Measurements from ENCODE around the gene CFAP46. TPM values are rescaled to one million over a fixed set of nuclear protein-coding genes. Genes with fewer than 3 reads are reported as not detected.

The CFAP46 gene
- total and polyA plus RNA-seq, 4 donors, result 3.1 to 18.8 (median 7.1) TPM

DNA sequence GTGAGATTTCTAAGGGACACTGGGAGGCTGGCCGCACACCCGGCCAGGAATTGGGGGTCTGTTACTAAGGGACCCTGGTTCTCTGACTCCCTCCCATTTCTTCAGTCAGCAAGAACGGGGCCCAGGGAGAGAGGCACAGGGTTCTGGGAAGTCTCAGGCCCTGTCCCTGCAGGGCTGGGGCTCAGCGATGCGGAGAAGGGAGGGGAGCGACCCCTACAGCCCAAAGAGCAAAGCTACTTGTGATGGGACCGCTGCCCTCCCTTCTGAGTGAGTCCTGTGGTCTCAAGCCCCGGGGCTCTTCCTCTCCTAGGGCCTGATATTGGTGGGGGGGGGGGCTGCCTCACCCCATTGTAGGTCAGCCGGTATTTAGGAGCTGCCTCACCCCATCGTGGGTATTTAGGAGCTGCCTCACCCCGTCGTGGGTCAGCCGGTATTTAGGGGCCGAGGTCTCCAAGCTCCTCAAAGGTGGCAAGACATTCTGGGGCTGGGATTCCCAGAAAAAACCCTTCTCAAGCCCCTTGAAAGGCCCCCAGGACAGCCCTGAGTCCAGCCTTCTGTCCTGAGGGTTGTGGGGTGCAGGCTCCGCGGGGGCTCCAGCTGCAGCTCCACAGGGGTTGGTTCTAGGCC, 139.6 kb downstream of the CFAP46 start:
- Histone ChIP-seq H3K27ac (ENCODE audit: low read depth in 1 of 2, low read length in 1 of 2) (no peak overlapping the region), H3K9me3 (ENCODE audit: control insufficient read depth in 4 of 4, insufficient read depth in 3 of 4, low read length in 3 of 4) (peaks cover 0 to 7% (median 1%) of the 10 kb centered on the region in 4 donors), H3K4me3 (no peak overlapping the region), H3K36me3 (ENCODE audit: control insufficient read depth in 4 of 4, insufficient read depth in 4 of 4, low read length in 4 of 4) (no peaks in the 10 kb centered on the region), H3K4me1 (ENCODE audit: control insufficient read depth in 5 of 5, insufficient read depth in 5 of 5, low read length in 5 of 5) (peaks cover 0 to 5% (median 0%) of the 10 kb centered on the region in 5 donors), H3K9ac (ENCODE audit: insufficient read depth in 1 of 2, low read length in 2 of 2) (no peak overlapping the region), H3K27me3 (ENCODE audit: control insufficient read depth in 3 of 3, insufficient read depth in 3 of 3, low read length in 2 of 3) (peaks cover 0 to 5% (median 5%) of the 10 kb centered on the region in 3 donors)
- no peak for DNase-seq
- 76 to 84% methylated on average over 16 of the region's 16 CpGs for WGBS, 2 donors
- no peak for ATAC-seq (ENCODE audit: insufficient read depth, low FRiP score)
- TF ChIP-seq, protein P1, sequence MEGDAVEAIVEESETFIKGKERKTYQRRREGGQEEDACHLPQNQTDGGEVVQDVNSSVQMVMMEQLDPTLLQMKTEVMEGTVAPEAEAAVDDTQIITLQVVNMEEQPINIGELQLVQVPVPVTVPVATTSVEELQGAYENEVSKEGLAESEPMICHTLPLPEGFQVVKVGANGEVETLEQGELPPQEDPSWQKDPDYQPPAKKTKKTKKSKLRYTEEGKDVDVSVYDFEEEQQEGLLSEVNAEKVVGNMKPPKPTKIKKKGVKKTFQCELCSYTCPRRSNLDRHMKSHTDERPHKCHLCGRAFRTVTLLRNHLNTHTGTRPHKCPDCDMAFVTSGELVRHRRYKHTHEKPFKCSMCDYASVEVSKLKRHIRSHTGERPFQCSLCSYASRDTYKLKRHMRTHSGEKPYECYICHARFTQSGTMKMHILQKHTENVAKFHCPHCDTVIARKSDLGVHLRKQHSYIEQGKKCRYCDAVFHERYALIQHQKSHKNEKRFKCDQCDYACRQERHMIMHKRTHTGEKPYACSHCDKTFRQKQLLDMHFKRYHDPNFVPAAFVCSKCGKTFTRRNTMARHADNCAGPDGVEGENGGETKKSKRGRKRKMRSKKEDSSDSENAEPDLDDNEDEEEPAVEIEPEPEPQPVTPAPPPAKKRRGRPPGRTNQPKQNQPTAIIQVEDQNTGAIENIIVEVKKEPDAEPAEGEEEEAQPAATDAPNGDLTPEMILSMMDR (IDR thresholded peaks at IDR 0.05; ENCODE audit: control extremely low read depth, extremely low read depth), result no peak

DNA sequence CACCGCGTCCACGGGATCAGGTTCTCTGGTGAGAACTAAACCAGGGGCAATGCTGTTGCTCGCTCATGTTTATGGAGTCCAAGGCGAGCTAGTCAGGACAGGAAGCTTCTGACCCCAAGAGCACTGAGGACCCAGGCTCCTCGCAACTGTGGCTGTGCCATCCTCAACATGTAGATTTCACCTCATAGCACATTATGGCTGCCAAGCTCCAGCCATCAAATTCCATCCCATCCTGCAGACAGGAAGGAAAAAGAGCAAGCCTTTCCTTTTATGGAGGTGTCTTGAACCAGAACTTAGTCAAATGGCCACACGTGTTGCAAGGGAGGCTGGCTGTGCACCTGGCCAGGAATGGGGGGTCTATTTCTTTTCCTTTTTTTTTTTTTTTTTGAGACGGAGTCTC, 140.3 kb downstream of the CFAP46 start:
- ATAC-seq (ENCODE audit: insufficient read depth, low FRiP score) (no peak), DNase-seq (no peak)
- Histone ChIP-seq H3K4me1 (ENCODE audit: control insufficient read depth in 5 of 5, insufficient read depth in 5 of 5, low read length in 5 of 5) (peaks cover 0 to 5% (median 0%) of the 10 kb centered on the region in 5 donors), H3K4me3 (no peak overlapping the region), H3K27me3 (ENCODE audit: control insufficient read depth in 3 of 3, insufficient read depth in 3 of 3, low read length in 2 of 3) (peaks cover 0 to 10% (median 5%) of the 10 kb centered on the region in 3 donors), H3K36me3 (ENCODE audit: control insufficient read depth in 4 of 4, insufficient read depth in 4 of 4, low read length in 4 of 4) (no peaks in the 10 kb centered on the region), H3K9ac (ENCODE audit: insufficient read depth in 1 of 2, low read length in 2 of 2) (no peak overlapping the region), H3K27ac (ENCODE audit: low read depth in 1 of 2, low read length in 1 of 2) (no peak overlapping the region), H3K9me3 (ENCODE audit: control insufficient read depth in 4 of 4, insufficient read depth in 3 of 4, low read length in 3 of 4) (peaks cover 0 to 7% (median 1%) of the 10 kb centered on the region in 4 donors)
- 94 to 96% methylated on average over 8 of the region's 8 CpGs for WGBS, 2 donors
- TF ChIP-seq, protein P1 (IDR thresholded peaks at IDR 0.05; ENCODE audit: control extremely low read depth, extremely low read depth), result no peak

DNA sequence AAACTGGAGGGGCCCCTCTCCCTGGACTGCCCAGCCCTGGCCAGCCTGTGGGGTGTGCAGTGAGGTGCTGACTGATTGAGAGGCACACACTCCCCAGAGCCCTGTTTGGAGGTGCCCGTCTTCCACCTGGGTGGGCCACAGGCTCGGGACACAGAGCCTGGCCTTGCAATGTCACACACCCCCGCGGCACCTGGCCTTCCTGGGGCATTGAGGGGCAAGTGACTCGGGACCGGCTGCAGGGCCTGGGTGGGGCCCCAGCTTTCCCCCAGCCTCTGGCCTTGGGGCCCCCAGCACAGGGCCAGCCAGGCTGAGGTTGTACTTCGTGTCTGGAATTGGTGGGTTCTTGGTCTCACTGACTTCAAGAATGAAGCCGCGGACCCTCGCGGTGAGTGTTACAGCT, 142.5 kb downstream of the CFAP46 start:
- peaks cover 0 to 7% (median 1%) of the 10 kb centered on the region in 4 donors for H3K9me3 ChIP-seq (ENCODE audit: control insufficient read depth in 4 of 4, insufficient read depth in 3 of 4, low read length in 3 of 4)
- H3K27ac ChIP-seq (ENCODE audit: low read depth in 1 of 2, low read length in 1 of 2), result no peak overlapping the region
- no peaks in the 10 kb centered on the region for H3K4me1 ChIP-seq (ENCODE audit: control insufficient read depth in 5 of 5, insufficient read depth in 5 of 5, low read length in 5 of 5)
- no peak for ATAC-seq (ENCODE audit: insufficient read depth, low FRiP score)
- no peak for DNase-seq
- H3K4me3 ChIP-seq, result no peak overlapping the region
- 88 to 96% methylated on average over 11 of the region's 11 CpGs for WGBS, 2 donors
- H3K27me3 ChIP-seq (ENCODE audit: control insufficient read depth in 3 of 3, insufficient read depth in 3 of 3, low read length in 2 of 3), result peaks cover 0 to 14% (median 0%) of the 10 kb centered on the region in 3 donors
- TF ChIP-seq, protein P1 (IDR thresholded peaks at IDR 0.05; ENCODE audit: control extremely low read depth, extremely low read depth), result no peak
- H3K9ac ChIP-seq (ENCODE audit: insufficient read depth in 1 of 2, low read length in 2 of 2), result no peak overlapping the region
- H3K36me3 ChIP-seq (ENCODE audit: control insufficient read depth in 4 of 4, insufficient read depth in 4 of 4, low read length in 4 of 4), result no peaks in the 10 kb centered on the region

All from lung (tissue), 12 donors.